HFF-Myc (cell line): ENCODE data around the gene STK38L.
"Not testable (repeated sequence)": the region's sequence is repeated elsewhere in the genome, so short reads cannot be mapped to it uniquely, and the experiment has no call there.

Source experiments
- DNase-seq: peaks from one replicate; pipeline ENCODE4 v3.0.0-alpha.2; 2011; ENCODE audit warnings: low read depth; ENCODE audit errors: extremely low read depth
- H3K4me3 ChIP-seq: replicated peaks from 2 replicates; pipeline ENCODE4 v1.5.1; 2011; ENCODE audit warnings: low read depth, mild to moderate bottlenecking, control low read depth, low read length
- TF ChIP-seq, protein P1 (sequence below): IDR thresholded peaks from 2 replicates; pipeline ENCODE4 v1.5.1; 2012; ENCODE audit warnings: mild to moderate bottlenecking, low read depth, low read length, control low read depth; ENCODE audit errors: missing control alignments

Gene STK38L

DNA sequence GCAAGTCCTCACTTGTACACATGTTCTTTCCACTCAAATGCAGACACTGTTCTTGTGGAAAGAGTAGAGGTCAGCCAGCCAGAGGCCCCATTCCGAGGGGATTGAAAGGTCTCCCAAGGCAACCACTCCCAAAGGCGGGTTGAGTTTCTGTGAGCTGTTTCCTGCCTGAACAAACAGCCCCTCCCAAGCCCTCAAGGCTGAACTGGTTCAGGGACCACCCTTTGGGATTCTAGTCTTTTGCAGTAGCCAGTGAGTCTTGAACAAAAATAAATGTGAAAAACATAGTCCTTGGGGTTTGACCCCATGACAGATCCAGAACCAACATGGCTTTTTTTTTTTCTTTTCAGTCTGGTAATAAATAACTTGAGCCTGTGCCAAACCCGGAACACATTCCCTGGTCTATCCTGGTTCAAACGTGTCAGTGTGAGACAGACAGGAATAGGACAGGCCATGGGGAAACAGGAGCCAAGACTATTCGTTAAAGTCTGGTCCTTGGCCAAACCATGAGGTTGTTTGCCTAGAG lies 17.6 kb upstream of the STK38L start:
- TF ChIP-seq, protein P1, sequence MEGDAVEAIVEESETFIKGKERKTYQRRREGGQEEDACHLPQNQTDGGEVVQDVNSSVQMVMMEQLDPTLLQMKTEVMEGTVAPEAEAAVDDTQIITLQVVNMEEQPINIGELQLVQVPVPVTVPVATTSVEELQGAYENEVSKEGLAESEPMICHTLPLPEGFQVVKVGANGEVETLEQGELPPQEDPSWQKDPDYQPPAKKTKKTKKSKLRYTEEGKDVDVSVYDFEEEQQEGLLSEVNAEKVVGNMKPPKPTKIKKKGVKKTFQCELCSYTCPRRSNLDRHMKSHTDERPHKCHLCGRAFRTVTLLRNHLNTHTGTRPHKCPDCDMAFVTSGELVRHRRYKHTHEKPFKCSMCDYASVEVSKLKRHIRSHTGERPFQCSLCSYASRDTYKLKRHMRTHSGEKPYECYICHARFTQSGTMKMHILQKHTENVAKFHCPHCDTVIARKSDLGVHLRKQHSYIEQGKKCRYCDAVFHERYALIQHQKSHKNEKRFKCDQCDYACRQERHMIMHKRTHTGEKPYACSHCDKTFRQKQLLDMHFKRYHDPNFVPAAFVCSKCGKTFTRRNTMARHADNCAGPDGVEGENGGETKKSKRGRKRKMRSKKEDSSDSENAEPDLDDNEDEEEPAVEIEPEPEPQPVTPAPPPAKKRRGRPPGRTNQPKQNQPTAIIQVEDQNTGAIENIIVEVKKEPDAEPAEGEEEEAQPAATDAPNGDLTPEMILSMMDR = no peak
- DNase-seq = no peak
- no peak overlapping the region for H3K4me3 ChIP-seq

GRCh38 chr12:27229367-27229766 lies 14.7 kb upstream of the STK38L start:
- no peak for DNase-seq
- TF ChIP-seq, protein P1 = no peak
- H3K4me3 ChIP-seq = no peak overlapping the region

DNA sequence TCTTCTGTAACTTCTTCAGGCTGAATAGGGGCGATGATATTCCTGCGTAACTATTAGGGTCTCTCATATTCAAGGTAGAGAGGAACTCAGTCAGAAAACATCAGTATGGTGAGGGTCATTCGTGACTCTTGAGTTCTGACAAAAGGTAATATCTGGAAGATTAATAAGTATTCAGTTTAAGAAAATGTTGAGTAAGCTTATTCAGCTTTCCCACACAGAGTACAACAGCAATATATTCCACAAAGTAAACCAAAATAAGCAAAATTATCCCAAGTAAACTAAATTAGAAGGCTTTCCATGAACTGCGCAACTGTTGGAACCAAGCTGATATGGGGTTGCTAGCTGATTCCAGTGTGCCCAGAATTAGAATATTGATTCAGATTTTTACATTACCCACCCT lies 12.7 kb upstream of the STK38L start:
- not testable (repeated sequence) for DNase-seq, H3K4me3 ChIP-seq

GRCh38 chr12:27233814-27234213 lies 10.3 kb upstream of the STK38L start:
- H3K4me3 ChIP-seq = no peak overlapping the region
- no peak for DNase-seq
- TF ChIP-seq, protein P1 = no peak

GRCh38 chr12:27236498-27236897 lies 7.6 kb upstream of the STK38L start:
- TF ChIP-seq, protein P1 = no peak
- no peak for DNase-seq

GRCh38 chr12:27237790-27238771 lies 6.0 kb upstream of the STK38L start:
- TF ChIP-seq, protein P1 = no peak
- no peak overlapping the region for H3K4me3 ChIP-seq
- no peak for DNase-seq

More at GRCh38 chr12:27236498-27236897, 7.6 kb upstream of the STK38L start:
- no peak overlapping the region for H3K4me3 ChIP-seq

GRCh38 chr12:27243006-27243405 lies 1.1 kb upstream of the STK38L start:
- DNase-seq = no peak
- TF ChIP-seq, protein P1 = no peak
- H3K4me3 ChIP-seq = no peak overlapping the region
